IMR-90 (cell line): ENCODE results near the gene SURF2. TPM values are rescaled to one million over a fixed set of nuclear protein-coding genes. Genes with fewer than 3 reads are reported as not detected.

ENCODE experiments used
- ATAC-seq: fragments of 200-7000 bp; cut with Tn5 transposase; 2 replicates; pipeline ENCODE4 v1.9.1; 2020; ENCODE audit warnings: low read depth, mild to moderate bottlenecking, moderate library complexity
- BruUV-seq: library from RNA; stranded (reverse); fragments of 400-500 nt; replicated peaks from 2 replicates; lab custom pipeline; 2021; lab: Mats Ljungman, UMichigan
- CTCF ChIA-PET: fragments of 300-600 bp; formaldehyde crosslinking; extraction: SDS; loops from one replicate; lab custom pipeline; 2021; ENCODE audit warnings: antibody characterized with exemption; lab: Yijun Ruan, JAX
- POLR2A ChIA-PET: fragments of 300-600 bp; sonication (Branson Sonifier 250); formaldehyde crosslinking; loops from one replicate; lab custom pipeline; 2022; ENCODE audit warnings: antibody characterized with exemption; ENCODE audit not compliant: unreplicated experiment; lab: Charles Lee
- DNase-seq: peaks from one replicate; pipeline ENCODE4 v3.0.0; 2013
- H2AFZ ChIP-seq: replicated peaks from 2 replicates; pipeline ENCODE3; 2013; ENCODE audit warnings: low read length, mild to moderate bottlenecking; ENCODE audit not compliant: poor library complexity
- H2AK5ac ChIP-seq: 2 replicates; pipeline ENCODE4 v1.6.1; 2013; ENCODE audit warnings: low read depth, low read length, inconsistent platforms
- H2AK9ac ChIP-seq: replicated peaks from 2 replicates; pipeline ENCODE3; 2013; ENCODE audit warnings: mild to moderate bottlenecking, low read depth, low read length, moderate library complexity; ENCODE audit not compliant: poor library complexity
- H2BK120ac ChIP-seq: 2 replicates; pipeline ENCODE4 v1.6.1; 2013; ENCODE audit warnings: low read depth, low read length, inconsistent platforms
- H2BK15ac ChIP-seq: 3 replicates; pipeline ENCODE4 v1.6.1; 2013; ENCODE audit warnings: low read depth, low read length, inconsistent platforms
- H2BK20ac ChIP-seq: 2 replicates; pipeline ENCODE4 v1.6.1; 2013; ENCODE audit warnings: low read depth, mild to moderate bottlenecking, inconsistent platforms, low read length, moderate library complexity
- H2BK5ac ChIP-seq: 2 replicates; pipeline ENCODE4 v1.6.1; 2013; ENCODE audit warnings: mild to moderate bottlenecking, low read depth, low read length, inconsistent platforms; ENCODE audit not compliant: poor library complexity, severe bottlenecking
- H3K14ac ChIP-seq: replicated peaks from 2 replicates; pipeline ENCODE4 v1.6.1; 2013; ENCODE audit warnings: low read depth, low read length, inconsistent platforms
- H3K18ac ChIP-seq: 2 replicates; pipeline ENCODE4 v1.6.1; 2013; ENCODE audit warnings: low read depth, low read length, control low read depth
- H3K23ac ChIP-seq: 2 replicates; pipeline ENCODE4 v1.6.1; 2013; ENCODE audit warnings: low read depth, low read length, inconsistent platforms
- H3K27ac ChIP-seq: 2 replicates; pipeline ENCODE4 v1.5.1; 2013; ENCODE audit warnings: mild to moderate bottlenecking, control low read depth, low read length; ENCODE audit not compliant: insufficient read depth
- H3K27me3 ChIP-seq: 2 replicates; pipeline ENCODE4 v1.6.1; 2013; ENCODE audit warnings: low read length; ENCODE audit not compliant: control insufficient read depth, insufficient read depth
- H3K36me3 ChIP-seq: 2 replicates; pipeline ENCODE4 v1.6.1; 2013; ENCODE audit warnings: low read length, mixed read lengths; ENCODE audit not compliant: control insufficient read depth, insufficient read depth
- H3K4ac ChIP-seq: 2 replicates; pipeline ENCODE4 v1.6.1; 2013; ENCODE audit warnings: low read depth, low read length, inconsistent platforms
- H3K4me1 ChIP-seq: 2 replicates; pipeline ENCODE4 v1.6.1; 2013; ENCODE audit warnings: low read length, mixed read lengths; ENCODE audit not compliant: control insufficient read depth, insufficient read depth
- H3K4me2 ChIP-seq: 2 replicates; pipeline ENCODE4 v1.6.1; 2013; ENCODE audit warnings: low read depth, mild to moderate bottlenecking, control low read depth, low read length, moderate library complexity
- H3K4me3 ChIP-seq: 2 replicates; pipeline ENCODE4 v1.5.1; 2013; ENCODE audit warnings: low read depth, mild to moderate bottlenecking, control low read depth, low read length, moderate library complexity; ENCODE audit not compliant: insufficient read depth
- H3K56ac ChIP-seq: 2 replicates; pipeline ENCODE4 v1.6.1; 2013; ENCODE audit warnings: low read length, inconsistent platforms; ENCODE audit not compliant: insufficient read depth; ENCODE audit errors: extremely low read depth
- H3K79me1 ChIP-seq, 2 experiments: 2 replicates each; pipeline ENCODE4 v1.6.1; 2013; ENCODE audit warnings: low read length in 2 of 2, inconsistent platforms in 1 of 2, low read depth in 1 of 2
- H3K9ac ChIP-seq: 2 replicates; pipeline ENCODE4 v1.6.1; 2013; ENCODE audit warnings: low read depth, low read length, control low read depth
- H3K9me1 ChIP-seq: 2 replicates; pipeline ENCODE4 v1.6.1; 2013; ENCODE audit warnings: low read length, inconsistent platforms; ENCODE audit not compliant: insufficient read depth
- H3K9me3 ChIP-seq: 2 replicates; pipeline ENCODE4 v1.6.1; 2013; ENCODE audit warnings: low read length; ENCODE audit not compliant: control insufficient read depth, insufficient read depth
- H4K20me1 ChIP-seq: 2 replicates; pipeline ENCODE4 v1.6.1; 2013; ENCODE audit warnings: low read length, inconsistent platforms; ENCODE audit not compliant: insufficient read depth
- H4K5ac ChIP-seq: 2 replicates; pipeline ENCODE4 v1.6.1; 2013; ENCODE audit warnings: mild to moderate bottlenecking, low read depth, low read length, control low read depth
- H4K8ac ChIP-seq, 2 experiments: 2 replicates each; pipeline ENCODE4 v1.6.1; 2013; ENCODE audit warnings: low read depth in 2 of 2, low read length in 2 of 2, control low read depth in 1 of 2, inconsistent platforms in 1 of 2
- H4K91ac ChIP-seq: 2 replicates; pipeline ENCODE4 v1.6.1; 2013; ENCODE audit warnings: low read depth, low read length, inconsistent platforms; ENCODE audit not compliant: insufficient read depth
- BHLHE40 ChIP-seq: fragments of 150-350 bp; IDR thresholded peaks from 2 replicates; pipeline ENCODE4 v1.6.1; 2016; ENCODE audit warnings: mild to moderate bottlenecking, low read depth, low read length
- CEBPB ChIP-seq: IDR thresholded peaks from 2 replicates; pipeline ENCODE4 v1.6.1; 2012; ENCODE audit warnings: low read depth, low read length, improper control_type of control experiment
- CHD1 ChIP-seq: IDR thresholded peaks from 2 replicates; pipeline ENCODE4 v1.6.1; 2012; ENCODE audit warnings: low read depth, low read length, improper control_type of control experiment
- CTCF ChIP-seq: conservative IDR thresholded peaks from 2 replicates; pipeline ENCODE4 v1.5.1; 2012; ENCODE audit warnings: mild to moderate bottlenecking, low read depth, low read length, improper control_type of control experiment
- FOS ChIP-seq: fragments of 150-350 bp; IDR thresholded peaks from 2 replicates; pipeline ENCODE4 v1.6.1; 2016; ENCODE audit warnings: low read depth, low read length
- MAFK ChIP-seq: IDR thresholded peaks from 2 replicates; pipeline ENCODE4 v1.6.1; 2012; ENCODE audit warnings: low read depth, low read length, improper control_type of control experiment
- MAZ ChIP-seq: IDR thresholded peaks from 2 replicates; pipeline ENCODE4 v1.6.1; 2012; ENCODE audit warnings: low read depth, mild to moderate bottlenecking, low read length, improper control_type of control experiment, moderate library complexity, borderline replicate concordance
- MXI1 ChIP-seq: IDR thresholded peaks from 2 replicates; pipeline ENCODE4 v1.6.1; 2012; ENCODE audit warnings: low read depth, mild to moderate bottlenecking, low read length, moderate library complexity, borderline replicate concordance
- NFE2L2 ChIP-seq: fragments of 150-350 bp; IDR thresholded peaks from 2 replicates; pipeline ENCODE4 v1.6.1; 2016; ENCODE audit warnings: low read depth, mild to moderate bottlenecking, low read length
- POLR2A ChIP-seq: IDR thresholded peaks from 2 replicates; pipeline ENCODE4 v1.6.1; 2012; ENCODE audit warnings: mild to moderate bottlenecking, low read depth, low read length
- RAD21 ChIP-seq: IDR thresholded peaks from 2 replicates; pipeline ENCODE4 v1.6.1; 2012; ENCODE audit warnings: low read length, improper control_type of control experiment
- RCOR1 ChIP-seq: IDR thresholded peaks from 2 replicates; pipeline ENCODE4 v1.6.1; 2012; ENCODE audit warnings: mild to moderate bottlenecking, low read length, improper control_type of control experiment; ENCODE audit not compliant: insufficient replicate concordance
- RFX5 ChIP-seq: IDR thresholded peaks from 2 replicates; pipeline ENCODE4 v1.8.0; 2012; ENCODE audit warnings: low read depth, mild to moderate bottlenecking, low read length, moderate library complexity
- SMC3 ChIP-seq: fragments of 150-350 bp; IDR thresholded peaks from 2 replicates; pipeline ENCODE4 v1.6.1; 2016; ENCODE audit warnings: low read depth, mild to moderate bottlenecking, antibody characterized with exemption, low read length, moderate library complexity
- USF2 ChIP-seq: fragments of 150-350 bp; IDR thresholded peaks from 2 replicates; pipeline ENCODE4 v1.6.1; 2017; ENCODE audit warnings: mild to moderate bottlenecking, antibody characterized with exemption, low read length, low read depth
- WGBS, 2 experiments: methylation state at CpG; one replicate each; pipeline versions ENCODE4 v1.1.5 to v1.1.7; 2013; ENCODE audit warnings: missing lambda C conversion rate in 2 of 2; ENCODE audit not compliant: insufficient read length in 1 of 2; ENCODE audit errors: extremely low coverage in 2 of 2; 5-methylcytosine and 5-hydroxymethylcytosine counted together
- dilution Hi-C: fragments of 300-500 bp; cut with HindIII; formaldehyde crosslinking; loops from one replicate; pipeline ENCODE4 v1.14.3; 2018; ENCODE audit warnings: low sequenced_read_pairs; ENCODE audit not compliant: unreplicated experiment
- in situ Hi-C: fragments of 300-500 bp; cut with MboI; formaldehyde crosslinking; loops from 3 replicates; pipeline ENCODE4 v1.14.3; 2019; ENCODE audit warnings: low sequenced_read_pairs, inconsistent platforms, mixed read lengths
- intact Hi-C: fragments of 100-400 bp; cut with micrococcal nuclease; formaldehyde crosslinking; loops from 2 replicates; pipeline ENCODE4 v1.10.0; 2022
- polyA plus RNA-seq, 3 experiments: library from polyadenylated mRNA; depleted of rRNA; stranded (reverse); fragments of >200 nt; gene quantifications; 2 replicates each; pipeline ENCODE4 v1.2.3, GENCODE V29; 2012; ENCODE audit warnings: low replicate concordance in 1 of 3
- total RNA-seq: library from RNA; depleted of rRNA; stranded (reverse); fragments of >200 nt; gene quantifications from 2 replicates; pipeline ENCODE4 v1.2.3, GENCODE V29; 2012

The SURF2 gene
- total and polyA plus RNA-seq, 2 of the 4 experiments (the other 2 are of a cell fraction) = 9.9 to 16.3 TPM

- no peak overlapping the region for H3K9ac ChIP-seq
- H2BK20ac ChIP-seq = no peak overlapping the region
- no peak overlapping the region for H2BK15ac ChIP-seq
- H3K36me3 ChIP-seq = peaks cover 35% of the 10 kb centered on the region
- ChIA-PET CTCF (no interaction called here), POLR2A (no interaction called here)
- no peak overlapping the region for H2BK120ac ChIP-seq
- no peaks in the 10 kb centered on the region for H3K4me1 ChIP-seq
- no peak overlapping the region for H4K5ac ChIP-seq
- no peak overlapping the region for H4K91ac ChIP-seq
- H3K27ac ChIP-seq = no peak overlapping the region
- H3K9me3 ChIP-seq = no peaks in the 10 kb centered on the region
- H3K79me1 ChIP-seq = peaks cover 17 to 34% of the 10 kb centered on the region in 2 experiments; a peak in 3 of 4 replicates
- H3K23ac ChIP-seq = no peak overlapping the region
- in situ Hi-C loops (no loop called here), intact Hi-C loops (no loop called here), dilution Hi-C loops (no loop called here)
- no peak overlapping the region for H3K56ac ChIP-seq
- no peak for ATAC-seq
- no peaks in the 10 kb centered on the region; the same call in 1 of the 2 replicates for H4K20me1 ChIP-seq
- no peak overlapping the region for H4K8ac ChIP-seq
- H3K4me3 ChIP-seq = no peak overlapping the region
- peak overlapping the region; percentile 7 for H2AK9ac ChIP-seq
- H2BK5ac ChIP-seq = no peak overlapping the region
- BruUV-seq = no TSS peak
- H3K18ac ChIP-seq = no peak overlapping the region
- H3K4me2 ChIP-seq = no peak overlapping the region
- H3K14ac ChIP-seq = no peak overlapping the region
- DNase-seq = no peak
- H2AK5ac ChIP-seq = no peak overlapping the region
- WGBS, 2 experiments = no CpG with 5 or more reads among the region's 11 CpGs
- TF ChIP-seq MAZ (no peak), POLR2A (no peak), RAD21 (no peak), USF2 (no peak), BHLHE40 (no peak), CHD1 (no peak), MAFK (no peak), CTCF (no peak), FOS (no peak), CEBPB (no peak), MXI1 (no peak), NFE2L2 (no peak), SMC3 (no peak), RFX5 (no peak), RCOR1 (no peak)
- H3K27me3 ChIP-seq = no peaks in the 10 kb centered on the region
- H2AFZ ChIP-seq = no peak overlapping the region
- H3K4ac ChIP-seq = no peak overlapping the region
- peaks cover 10% of the 10 kb centered on the region; the same call in 1 of the 2 replicates for H3K9me1 ChIP-seq
Measured at GRCh38 chr9:133333011-133333410, 23.3 kb upstream of the SURF2 start.
